ENCODE measurements around the gene SPAM1.

DNA sequence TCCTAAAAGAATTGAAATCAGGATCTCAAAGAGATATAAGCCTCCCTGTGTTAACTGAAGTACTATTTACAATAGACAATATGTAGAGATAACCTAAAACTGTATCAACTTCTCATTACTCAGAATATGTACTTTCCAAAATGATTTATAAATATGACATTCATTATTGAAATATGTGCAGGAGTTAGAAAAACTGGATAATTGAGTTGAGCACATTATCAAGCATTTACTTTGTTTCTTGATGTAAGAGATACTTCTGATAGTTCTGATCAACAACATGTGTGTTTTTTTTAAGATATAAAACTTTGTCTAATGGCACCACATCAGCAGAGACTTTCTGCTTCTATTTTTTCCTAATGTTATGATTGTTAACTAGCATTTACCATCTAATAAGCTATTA lies 41.9 kb upstream of the SPAM1 start:
- TF ChIP-seq, protein P1, sequence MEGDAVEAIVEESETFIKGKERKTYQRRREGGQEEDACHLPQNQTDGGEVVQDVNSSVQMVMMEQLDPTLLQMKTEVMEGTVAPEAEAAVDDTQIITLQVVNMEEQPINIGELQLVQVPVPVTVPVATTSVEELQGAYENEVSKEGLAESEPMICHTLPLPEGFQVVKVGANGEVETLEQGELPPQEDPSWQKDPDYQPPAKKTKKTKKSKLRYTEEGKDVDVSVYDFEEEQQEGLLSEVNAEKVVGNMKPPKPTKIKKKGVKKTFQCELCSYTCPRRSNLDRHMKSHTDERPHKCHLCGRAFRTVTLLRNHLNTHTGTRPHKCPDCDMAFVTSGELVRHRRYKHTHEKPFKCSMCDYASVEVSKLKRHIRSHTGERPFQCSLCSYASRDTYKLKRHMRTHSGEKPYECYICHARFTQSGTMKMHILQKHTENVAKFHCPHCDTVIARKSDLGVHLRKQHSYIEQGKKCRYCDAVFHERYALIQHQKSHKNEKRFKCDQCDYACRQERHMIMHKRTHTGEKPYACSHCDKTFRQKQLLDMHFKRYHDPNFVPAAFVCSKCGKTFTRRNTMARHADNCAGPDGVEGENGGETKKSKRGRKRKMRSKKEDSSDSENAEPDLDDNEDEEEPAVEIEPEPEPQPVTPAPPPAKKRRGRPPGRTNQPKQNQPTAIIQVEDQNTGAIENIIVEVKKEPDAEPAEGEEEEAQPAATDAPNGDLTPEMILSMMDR (IDR thresholded peaks at IDR 0.05): no peak
- TF ChIP-seq POLR2AphosphoS5 (IDR thresholded peaks at IDR 0.05) (no peak), POLR2A (IDR thresholded peaks at IDR 0.05; ENCODE audit: low read depth) (no peak), EP300 (IDR thresholded peaks at IDR 0.05) (no peak)
